Nucleus accumbens (tissue), 56 donors: ENCODE data around the gene FBXO46.

Source experiments
- DNase-seq, 56 donors: peaks; one replicate each; lab custom pipeline; 2025; lab: John Stamatoyannopoulos, UW

FBXO46 gene

DNA sequence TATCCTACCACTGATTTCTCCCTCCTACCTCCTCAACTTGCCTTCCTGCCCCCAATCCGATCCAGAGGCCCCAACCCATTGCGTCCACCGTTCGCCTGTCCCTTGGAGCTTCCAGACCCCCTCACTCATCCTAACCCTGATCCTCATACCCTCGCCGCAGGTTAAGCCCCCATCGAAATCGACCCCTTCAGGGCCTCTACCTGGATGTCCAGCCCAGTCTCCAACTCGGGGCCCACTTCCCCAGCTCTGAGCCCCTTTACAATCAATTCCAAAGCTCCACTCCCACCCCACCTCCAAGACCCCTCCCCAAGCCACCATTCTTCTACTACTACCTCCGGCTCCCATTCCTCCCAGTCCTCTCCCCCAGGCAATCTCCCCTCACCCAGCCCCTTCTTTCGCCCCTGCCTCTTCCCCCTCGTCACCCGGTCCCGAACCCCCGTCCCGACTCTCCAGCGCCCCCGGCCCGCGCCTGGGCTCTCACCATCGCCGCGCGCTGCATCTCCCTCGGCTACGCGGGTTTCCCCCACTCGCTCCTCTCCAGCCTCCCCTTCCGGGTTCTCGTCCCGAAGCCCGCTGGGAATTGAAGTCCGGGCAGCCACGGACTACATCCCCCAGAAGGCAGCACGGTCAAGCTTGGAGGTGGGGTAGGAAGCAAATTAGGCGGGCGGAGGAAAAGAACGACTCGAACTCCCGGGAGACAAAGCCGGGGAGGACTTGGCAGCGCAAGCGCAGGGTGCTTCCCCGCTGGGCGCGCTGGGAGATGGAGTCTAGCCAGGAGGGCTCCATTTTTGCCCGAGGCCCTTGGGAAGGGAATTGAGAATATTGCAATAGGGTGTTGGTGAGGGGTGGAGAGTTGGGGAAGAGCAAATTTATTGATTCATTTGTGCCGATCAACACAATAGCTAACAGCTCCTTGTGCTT, at the start of gene FBXO46:
Gene FBXO46, minus strand, starts transcription at position 529 of the 921 bp plus-strand sequence. CDS start 17,401 bp downstream, outside the sequence.
- peak; percentile 84 to 99 (median 97) for DNase-seq

GRCh38 chr19:45780146-45780447, 49.4 kb upstream of the FBXO46 start:
- DNase-seq, result no peak

- peak in 2 of 56 donors; percentile 27 to 32 for DNase-seq
These were observed 48.8 kb upstream of the FBXO46 start for GRCh38 chr19:45779231-45780145.

GRCh38 chr19:45778010-45778661, 47.4 kb upstream of the FBXO46 start:
- no peak for DNase-seq

GRCh38 chr19:45777395-45777961, 46.8 kb upstream of the FBXO46 start:
- DNase-seq, result no peak

GRCh38 chr19:45774765-45775164, 44.1 kb upstream of the FBXO46 start:
- DNase-seq, result no peak

- no peak for DNase-seq
These were observed 42.7 kb upstream of the FBXO46 start for GRCh38 chr19:45773384-45773783.

- no peak for DNase-seq
These were observed 42.2 kb upstream of the FBXO46 start for GRCh38 chr19:45772912-45773311.

- no peak for DNase-seq
These were observed 41.6 kb upstream of the FBXO46 start for GRCh38 chr19:45772130-45772840.

DNA sequence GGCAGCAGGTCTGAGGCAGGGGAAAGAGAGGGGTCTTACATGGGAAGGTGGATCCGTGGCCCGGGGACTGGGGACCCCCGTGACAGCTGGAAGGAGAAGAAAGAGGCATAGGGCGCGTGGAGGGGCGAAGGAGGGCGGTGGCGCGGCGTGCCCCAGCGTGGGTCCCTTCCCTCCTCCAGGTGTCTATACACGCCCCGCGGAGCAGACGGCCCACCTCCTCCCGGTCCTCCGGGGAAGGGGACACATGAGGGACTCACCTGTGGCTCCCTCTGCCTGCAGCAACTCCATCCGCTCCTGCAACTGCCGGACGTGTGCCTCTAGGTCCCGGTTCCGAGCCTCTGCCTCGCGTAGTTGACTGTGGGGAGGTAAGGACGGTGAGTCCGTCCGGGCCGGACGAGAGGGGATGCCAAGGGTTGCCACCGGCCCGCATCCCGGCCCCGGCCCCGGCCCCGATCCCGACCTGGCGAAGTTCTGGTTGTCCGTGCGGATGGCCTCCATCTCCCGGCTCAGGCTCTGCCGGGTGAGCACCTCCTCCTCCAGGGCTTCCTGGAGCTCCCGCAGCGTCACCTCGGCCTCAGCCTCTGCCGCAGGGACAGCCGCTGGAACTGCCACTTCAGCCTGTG, 40.7 kb upstream of the FBXO46 start:
- DNase-seq, result peak in 1 of 56 donors; percentile 26

DNA sequence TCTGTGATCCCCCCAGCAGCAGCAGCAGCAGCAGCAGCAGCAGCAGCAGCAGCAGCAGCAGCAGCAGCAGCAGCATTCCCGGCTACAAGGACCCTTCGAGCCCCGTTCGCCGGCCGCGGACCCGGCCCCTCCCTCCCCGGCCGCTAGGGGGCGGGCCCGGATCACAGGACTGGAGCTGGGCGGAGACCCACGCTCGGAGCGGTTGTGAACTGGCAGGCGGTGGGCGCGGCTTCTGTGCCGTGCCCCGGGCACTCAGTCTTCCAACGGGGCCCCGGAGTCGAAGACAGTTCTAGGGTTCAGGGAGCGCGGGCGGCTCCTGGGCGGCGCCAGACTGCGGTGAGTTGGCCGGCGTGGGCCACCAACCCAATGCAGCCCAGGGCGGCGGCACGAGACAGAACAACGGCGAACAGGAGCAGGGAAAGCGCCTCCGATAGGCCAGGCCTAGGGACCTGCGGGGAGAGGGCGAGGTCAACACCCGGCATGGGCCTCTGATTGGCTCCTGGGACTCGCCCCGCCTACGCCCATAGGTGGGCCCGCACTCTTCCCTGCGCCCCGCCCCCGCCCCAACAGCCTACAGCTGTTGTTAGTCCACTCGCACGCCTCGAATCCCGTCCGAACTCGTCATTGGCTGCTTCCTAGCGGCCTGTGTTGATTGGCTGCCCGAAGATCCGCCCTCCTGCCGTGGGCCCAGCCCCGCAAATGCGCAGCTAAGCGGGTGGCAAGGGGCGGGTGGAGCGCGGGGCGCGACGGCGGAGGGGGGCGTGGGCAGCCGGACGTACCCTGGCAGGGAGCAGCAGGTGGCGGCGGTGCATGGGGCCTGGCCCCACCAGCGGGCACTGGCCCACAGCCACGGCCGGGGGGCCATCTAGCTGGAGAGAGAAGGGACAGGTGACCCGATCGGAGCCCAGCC, 39.8 kb upstream of the FBXO46 start:
- peak; percentile 51 to 96 (median 88) for DNase-seq

- DNase-seq, result peak in 37 of 56 donors; percentile 40 to 83 (median 73)
These were observed 39.1 kb upstream of the FBXO46 start for GRCh38 chr19:45769821-45770191.

DNA sequence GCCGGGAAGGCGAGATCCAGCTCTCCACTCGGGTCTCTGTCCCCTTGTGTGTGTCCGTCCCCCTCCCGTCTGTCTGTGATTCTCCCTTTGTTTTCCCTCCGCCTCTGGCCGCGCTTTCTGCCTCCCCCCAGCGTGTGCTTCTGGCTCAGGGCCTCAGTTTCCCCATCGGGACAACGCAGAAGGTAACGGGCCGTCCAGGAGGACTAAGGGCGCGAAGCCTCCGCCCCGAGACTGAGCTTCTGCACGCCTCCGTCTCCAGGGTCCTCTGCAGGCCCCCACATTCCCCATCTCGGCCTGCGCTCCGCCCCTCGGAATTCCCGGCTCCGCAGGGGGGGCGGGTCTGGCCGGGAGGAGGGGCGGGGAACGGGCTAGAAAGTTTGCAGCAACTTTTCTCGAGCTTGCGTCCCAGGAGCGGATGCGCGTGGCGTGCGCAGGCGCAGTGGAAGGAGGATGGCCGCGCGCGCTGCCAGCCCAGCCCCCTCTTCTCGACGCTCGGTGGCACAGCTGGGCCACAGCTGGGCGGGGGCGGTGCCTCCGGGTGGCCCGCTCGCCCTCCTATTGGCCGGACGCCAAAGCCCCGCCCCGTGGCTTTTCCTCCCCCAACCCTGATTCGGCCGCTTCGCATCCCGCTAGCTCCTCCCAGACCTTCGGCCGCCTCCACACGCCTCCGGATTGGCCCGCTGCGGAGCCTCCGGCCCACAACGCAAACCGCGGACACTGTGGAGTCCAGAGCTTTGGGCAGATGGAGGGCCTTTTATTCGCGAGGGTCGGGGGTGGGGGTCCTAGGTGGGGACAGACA, 38.5 kb upstream of the FBXO46 start, which contains the start of gene SIX5:
Gene SIX5, minus strand, starts transcription at position 269 of the 799 bp plus-strand sequence. CDS start 408 bp downstream, outside the sequence.
- peak; percentile 47 to 98 (median 92) for DNase-seq

GRCh38 chr19:45768655-45768983, 37.9 kb upstream of the FBXO46 start:
- peak in 1 of 56 donors; percentile 32 for DNase-seq

GRCh38 chr19:45767881-45768654, 37.4 kb upstream of the FBXO46 start:
- peak in 13 of 56 donors; percentile 8 to 52 (median 22) for DNase-seq

GRCh38 chr19:45767410-45767880, 36.7 kb upstream of the FBXO46 start:
- peak in 3 of 56 donors; percentile 20 to 45 (median 25) for DNase-seq
